GM18909 (cell line): Measurements from ENCODE around the gene TEC.
"Not testable (repeated sequence)": the region's sequence is repeated elsewhere in the genome, so short reads cannot be mapped to it uniquely, and the experiment has no call there.

ENCODE experiments used
- ATAC-seq: cut with Tn5 transposase; IDR thresholded peaks from one replicate; pipeline ENCODE4 v1.9.1; 2021; ENCODE audit warnings: mild to moderate bottlenecking; ENCODE audit not compliant: unreplicated experiment, poor library complexity

TEC gene

DNA sequence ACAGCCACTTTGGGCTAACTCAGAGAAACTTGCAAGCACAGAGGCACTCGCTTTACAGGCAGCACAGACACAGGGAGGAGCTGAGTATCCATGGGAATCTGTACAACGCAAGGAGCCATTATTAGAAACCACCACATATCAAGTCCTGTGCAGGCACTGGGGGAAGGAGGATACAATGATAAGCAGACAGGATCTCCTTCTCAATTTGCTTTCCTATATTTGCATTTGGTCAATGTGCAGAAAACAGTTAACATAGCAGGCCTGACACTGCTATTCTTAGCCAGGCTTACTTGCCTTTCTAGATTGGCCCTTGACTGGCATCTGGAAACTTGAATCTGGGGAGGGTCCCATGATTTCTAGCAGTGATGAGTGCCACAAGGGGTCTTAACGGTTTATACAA is 65.8 kb downstream of the TEC start:
- ATAC-seq: peak; percentile 44

DNA sequence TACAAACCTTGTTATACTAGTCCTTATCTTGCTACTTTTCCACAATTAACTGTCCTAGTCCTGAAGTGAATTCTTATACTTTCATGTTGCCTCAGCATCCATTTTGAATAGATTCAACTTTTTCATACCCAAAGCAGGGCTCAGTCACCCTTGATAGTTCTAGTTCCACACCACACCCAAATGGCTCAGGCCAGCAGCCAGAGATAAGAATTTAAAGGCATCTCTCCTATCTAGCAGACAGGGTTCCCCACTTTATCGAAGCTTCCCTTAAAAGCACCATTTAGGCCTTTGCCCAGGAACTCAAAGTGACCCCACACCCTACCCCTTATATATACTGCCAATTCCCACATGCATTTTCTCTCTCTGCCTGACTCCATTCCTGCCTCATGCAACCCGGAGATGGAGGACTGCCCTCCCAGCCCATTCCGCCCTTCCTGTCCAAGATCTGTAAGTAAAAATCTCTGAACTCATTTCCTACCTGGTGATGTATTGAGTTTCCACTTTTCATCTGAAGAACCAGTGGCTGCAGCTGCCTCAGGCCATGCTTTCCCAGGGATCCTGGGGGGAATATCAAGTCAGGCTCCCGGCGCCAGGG is 71.9 kb downstream of the TEC start:
- ATAC-seq: no peak

DNA sequence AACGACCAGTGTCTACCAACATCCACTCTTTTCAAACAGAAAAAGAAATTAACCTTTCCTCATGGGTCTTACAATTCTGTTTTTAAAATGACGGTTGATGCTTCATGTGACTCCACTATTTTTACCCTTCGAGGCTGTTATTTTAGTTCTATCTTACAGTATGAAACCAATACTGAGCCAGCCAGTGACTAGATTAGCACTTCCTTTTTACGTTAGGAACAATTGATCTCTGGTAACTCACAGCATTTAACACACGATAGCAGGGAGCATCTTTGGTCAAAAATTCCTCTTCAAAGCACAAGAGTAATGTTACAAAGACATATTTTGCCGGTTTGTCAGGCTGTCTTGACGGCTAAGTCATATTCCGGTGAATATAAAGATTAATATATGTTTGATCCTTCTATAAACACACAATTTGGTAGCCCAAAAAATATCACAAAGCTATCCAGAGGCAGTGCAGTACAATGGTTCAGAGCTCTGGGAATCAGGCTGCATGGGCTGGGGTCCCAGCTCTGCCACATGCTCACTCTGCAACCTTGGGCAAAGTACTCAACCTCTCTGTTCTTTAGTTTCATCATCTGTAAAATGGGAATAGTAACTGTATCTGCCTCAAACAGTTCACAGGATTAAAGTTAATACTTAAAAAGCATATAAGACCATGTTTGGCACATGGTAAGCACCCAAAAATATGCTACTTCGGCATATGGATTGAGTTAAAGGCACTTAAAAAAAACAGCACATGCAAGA is 72.7 kb downstream of the TEC start:
- peak; percentile 59 for ATAC-seq

DNA sequence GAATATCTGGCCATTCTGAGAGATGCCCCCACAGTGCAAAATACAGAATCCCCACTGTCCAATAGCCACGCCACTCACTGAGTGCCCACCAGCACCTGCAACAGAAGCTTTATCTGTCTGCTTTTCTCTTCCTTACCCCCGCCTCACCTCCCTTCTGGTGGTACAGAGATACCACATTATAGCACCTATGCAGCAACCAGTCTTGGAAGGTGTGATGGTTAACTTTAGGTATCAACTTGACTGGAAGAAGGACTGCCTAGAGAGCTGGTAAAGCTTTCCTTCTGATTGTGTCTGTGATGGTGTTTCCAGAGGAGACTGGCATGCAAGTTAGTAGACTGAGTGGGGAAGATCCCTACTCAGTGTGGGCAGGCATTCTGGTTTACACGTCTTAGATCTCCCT is 73.8 kb downstream of the TEC start:
- ATAC-seq: no peak

DNA sequence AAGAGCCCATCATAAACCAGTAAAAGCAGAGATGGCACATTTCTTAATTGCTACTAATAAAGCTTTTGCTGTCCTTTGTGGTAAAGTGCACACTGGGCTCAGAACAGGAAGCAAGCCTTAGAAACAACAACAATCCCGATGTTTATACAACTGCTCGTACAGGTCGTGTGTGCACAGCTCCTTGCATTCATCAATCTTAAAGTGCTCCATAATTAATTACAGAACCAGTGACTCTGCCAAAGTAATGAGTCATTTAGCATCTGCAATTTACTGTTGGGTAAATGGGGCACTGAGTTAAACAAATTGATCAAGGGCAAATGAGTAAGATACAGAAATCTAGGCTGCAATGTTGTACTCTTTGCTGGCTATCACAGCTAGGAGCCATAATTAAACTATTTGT is 74.3 kb downstream of the TEC start:
- no peak for ATAC-seq

DNA sequence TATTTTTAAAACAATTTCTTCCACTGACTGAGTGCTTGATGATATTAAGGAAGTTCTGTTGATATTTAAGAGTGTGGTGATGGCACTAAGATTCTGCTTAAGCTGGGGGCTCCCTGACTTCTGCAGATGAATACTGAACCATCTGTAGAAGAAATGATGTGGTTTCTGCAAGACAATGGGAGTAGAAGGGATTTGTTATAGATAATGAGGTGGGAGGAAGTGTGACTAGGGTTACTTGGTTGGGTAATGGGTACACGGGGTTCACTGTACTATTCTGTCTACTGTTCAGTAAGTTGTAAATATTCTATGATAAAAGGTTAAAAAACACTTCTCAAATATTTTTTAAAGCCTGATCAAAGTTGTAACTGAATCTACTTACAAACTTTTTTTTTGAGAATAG is 74.7 kb downstream of the TEC start:
- no peak for ATAC-seq

DNA sequence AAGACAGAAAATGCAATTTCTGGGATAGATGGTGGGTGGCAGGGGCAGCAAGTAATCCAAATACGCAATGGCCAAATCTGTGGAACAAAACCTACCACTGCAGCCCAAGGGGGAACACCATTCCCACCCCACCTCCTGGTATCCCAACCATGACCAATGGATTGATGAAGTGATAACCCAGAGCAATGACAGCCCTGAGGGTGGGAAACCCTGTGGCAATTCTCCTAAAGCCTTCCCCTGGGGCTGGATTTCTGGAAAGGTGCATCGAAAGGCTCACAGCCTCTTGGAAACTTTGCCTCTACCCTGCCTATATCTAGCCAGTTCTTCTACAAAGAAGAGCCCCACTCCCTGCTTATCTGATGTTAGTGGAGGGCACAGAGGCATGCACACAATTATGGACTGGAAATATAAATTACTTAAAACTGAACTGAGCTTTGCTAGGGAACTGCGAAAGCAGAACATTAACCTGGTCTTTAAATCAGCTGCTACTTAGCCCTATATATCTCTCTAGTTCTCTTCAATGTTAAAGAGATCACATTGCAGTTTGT is 75.6 kb downstream of the TEC start:
- no peak for ATAC-seq

DNA sequence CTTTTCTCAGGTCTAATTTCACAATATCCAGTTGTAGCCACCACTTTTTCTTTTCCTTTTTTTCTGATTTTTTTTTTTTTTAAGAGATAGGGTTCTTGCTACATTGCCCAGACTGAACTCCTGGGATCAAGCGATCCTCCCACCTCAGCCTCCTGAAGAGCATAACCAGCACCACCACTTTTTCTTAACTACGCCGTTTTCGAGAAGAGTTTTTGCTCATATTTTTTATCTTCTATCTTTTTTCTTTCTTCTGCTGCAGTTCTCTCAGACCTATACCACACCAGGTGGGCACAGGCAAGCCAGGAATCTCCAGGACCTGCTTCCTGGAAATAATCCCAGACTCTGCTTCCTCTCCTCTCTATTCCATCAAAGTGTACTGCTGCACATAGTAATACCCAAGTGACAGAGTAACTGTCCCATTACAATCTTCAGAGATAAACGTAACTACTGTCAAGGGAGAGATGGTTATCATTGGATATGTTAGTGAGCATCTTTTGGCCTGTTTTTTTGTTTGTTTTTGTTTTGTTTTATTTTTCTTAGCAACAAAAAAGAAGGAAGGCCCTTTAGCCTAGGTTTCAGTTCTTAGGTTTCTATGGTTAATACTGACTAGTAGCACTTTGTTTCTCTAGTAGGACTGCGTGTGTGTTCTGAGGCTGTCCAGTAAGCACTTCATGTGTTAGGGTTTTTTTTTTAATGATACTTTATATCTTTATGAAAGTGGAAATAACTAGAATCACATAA is 76.4 kb downstream of the TEC start:
- ATAC-seq: no peak

DNA sequence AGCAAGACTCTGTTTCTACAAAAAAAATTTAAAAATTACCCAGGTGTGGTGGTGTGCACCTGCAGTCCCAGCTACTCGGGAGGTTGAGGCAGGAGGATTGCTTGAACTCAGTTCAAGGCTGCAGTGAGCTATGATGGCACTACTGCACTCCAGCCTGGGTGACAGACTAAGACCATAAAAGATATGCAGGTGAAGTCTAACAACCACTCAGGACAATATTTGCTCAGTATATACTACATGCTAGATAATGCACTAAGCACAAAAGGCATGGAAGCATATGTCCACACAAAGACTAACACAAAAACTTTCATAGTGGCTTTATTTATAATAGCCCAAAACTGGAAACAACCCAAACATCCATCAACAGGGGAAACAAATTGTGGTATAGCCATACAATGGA is 77.9 kb downstream of the TEC start:
- no peak for ATAC-seq

DNA sequence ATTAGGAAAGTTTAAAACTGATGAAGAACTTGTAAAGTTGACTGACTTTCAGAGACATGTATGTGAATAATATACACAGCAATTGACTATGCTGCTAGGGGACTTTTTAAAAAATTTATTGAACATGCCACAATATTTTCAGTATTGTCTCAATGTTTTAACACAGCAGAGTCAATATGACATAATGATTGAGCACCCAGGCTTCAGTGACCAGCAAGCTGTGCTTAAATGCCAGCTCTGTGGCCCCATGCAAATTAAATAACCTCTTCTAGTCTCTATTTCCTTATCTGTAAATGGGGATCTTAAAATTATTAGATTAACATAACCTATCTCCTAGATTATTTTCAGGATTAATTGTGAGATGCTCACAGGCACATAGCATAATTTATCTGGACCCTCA is 78.8 kb downstream of the TEC start:
- ATAC-seq: peak; percentile 48

DNA sequence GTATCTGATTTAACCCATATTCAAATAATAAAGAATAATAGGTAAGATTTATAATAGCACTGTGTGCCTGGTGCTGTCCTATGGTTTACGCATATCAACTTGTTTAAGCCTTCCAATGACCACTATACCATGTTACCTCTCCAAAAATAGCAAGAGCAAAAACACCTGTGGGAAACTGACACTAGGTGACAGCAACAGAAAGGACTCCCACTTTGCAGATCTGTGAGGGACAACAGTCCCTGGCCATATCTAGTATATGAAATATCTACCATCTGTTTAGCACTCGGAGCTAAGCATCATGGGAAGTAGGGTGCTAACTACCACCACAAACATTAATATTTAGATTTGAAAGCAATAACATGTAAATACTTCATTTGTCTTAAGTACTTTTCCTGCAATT is 79.9 kb downstream of the TEC start:
- no peak for ATAC-seq

DNA sequence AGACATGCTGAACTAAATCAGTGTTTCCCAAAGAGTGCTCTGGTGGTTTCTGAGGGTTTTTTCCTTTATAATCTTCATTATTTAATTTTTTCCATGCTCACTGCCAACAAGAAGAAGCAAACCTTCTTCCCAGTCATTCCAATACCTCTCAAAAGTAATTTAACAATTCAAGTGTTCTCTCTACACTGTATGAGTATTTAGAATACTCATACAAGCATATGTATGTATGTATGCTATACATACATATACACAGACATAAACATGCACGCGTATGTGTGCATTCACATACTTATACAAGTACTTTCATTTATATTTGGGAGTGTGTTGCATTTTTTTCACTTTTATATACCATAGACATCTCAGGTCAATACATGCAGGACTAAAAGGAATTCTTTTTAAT is 81.2 kb downstream of the TEC start:
- ATAC-seq: no peak

DNA sequence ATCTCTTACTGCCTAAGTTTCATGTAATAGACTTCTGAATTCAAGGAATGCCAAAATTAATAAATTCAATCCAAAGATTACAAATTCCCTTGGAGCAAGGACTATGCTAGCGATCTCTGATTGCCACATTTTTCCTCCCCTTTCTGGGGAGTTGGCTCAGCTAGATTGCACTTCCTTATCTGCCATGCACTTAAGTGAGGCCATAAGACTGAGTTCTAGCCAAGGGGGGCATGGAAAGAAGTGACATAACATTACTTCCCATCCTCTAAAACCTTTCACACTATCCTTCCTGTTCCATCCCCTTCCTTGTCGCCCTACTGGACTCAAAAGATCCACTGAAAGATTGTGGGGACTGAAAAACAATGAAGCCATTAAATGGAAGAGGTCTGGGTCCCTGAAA is 81.8 kb downstream of the TEC start:
- no peak for ATAC-seq

DNA sequence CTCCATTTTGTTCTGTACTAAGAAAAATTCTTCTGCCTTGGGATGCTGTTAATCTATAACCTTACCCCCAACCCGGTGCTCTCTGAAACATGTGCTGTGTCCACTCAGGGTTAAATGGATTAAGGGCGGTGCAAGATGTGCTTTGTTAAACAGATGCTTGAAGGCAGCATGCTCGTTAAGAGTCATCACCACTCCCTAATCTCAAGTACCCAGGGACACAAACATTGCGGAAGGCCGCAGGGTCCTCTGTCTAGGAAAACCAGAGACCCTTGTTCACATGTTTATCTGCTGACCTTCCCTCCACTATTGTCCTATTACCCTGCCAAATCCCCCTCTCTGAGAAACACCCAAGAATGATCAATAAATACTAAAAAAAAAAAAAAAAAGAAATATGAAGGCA is 82.6 kb downstream of the TEC start:
- ATAC-seq: not testable (repeated sequence)

DNA sequence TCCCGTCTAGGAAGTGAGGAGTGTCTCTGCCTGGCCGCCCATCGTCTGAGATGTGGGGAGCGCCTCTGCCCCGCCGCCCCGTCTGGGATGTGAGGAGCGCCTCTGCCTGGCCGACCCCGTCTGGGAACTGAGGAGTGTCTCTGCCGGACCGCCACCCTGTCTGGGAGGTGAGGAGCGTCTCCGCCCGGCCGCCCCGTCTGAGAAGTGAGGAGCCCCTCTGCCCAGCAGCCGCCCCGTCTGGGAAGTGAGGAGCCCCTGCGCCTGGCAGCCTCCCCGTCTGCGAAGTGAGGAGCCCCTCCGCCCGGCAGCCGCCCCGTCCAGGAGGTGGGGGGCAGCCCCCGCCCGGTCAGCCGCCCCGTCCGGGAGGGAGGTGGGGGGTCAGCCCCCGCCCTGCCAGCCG is 83.2 kb downstream of the TEC start:
- ATAC-seq: not testable (repeated sequence)

DNA sequence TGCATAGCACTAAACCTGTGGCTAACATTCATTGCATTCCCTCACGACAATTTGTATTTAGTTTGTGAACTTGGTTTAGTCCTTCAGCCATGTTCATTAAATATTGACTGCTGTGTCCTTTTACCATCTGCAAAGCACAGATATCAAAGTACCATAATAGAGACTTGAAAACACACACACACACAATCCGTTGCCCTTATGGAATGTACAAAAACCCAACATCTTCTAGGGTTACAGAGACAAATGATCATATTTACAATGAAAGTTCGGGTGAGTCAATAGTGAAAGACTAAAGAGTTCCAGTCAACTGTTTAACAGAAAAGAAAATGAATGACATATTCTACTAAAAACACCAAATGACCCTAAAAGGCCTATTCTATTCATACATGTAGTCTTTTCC is 84.8 kb downstream of the TEC start:
- no peak for ATAC-seq

DNA sequence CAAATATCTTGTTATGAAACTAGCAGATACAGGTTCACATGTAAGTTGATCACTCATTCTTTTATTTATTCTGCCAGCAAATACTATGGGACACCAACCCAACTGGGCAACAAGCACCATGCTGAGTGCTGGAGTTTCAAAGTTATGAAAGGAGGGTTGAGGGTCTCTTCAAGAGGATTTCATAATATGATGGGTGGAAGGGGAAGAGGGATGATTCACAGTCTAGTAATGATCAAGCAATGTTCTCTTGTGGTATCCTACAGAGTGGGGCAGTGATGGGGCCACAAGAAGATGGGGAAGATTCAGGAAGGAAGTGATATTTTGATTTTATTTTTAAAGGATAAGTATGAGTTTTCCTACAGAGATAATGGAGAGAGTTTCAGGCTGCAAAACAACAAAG is 89.4 kb downstream of the TEC start:
- no peak for ATAC-seq

DNA sequence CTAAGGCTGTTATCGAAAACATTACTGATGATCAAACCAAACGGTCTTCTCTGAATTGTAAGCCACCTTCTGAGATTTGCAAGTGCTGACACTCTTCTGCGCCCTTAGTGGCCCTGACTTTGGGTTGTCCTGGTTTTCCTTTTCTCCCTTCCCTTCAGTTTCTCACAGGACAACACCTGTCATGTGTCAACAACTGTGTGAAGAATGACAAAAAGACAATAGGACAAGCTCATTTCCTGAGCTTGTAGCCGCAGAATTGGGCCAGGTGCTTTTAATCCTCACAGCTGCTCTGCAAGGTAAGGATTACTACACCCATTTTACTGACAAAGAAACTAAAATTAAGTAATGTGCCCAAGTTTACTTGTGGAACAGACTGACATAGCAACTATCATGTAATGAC is 90.7 kb downstream of the TEC start:
- no peak for ATAC-seq

DNA sequence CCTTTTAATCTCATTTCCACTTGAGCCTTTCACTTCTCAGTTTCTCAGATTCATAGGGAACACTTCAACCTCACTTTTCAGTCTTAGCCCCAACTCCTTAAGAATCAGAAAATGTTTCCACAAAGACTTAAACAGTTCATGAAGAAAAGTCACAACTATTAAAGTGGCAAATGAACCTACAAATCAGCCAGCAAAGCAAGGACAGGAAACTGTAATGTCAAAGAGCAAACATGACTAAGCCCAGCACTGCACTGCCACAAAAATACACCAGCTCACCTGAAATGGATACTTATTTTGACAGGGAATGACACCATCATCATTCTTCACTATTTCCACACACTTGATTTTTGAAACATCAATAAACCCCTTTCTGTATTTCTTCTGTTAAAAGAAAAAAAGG is 93.8 kb downstream of the TEC start:
- no peak for ATAC-seq

DNA sequence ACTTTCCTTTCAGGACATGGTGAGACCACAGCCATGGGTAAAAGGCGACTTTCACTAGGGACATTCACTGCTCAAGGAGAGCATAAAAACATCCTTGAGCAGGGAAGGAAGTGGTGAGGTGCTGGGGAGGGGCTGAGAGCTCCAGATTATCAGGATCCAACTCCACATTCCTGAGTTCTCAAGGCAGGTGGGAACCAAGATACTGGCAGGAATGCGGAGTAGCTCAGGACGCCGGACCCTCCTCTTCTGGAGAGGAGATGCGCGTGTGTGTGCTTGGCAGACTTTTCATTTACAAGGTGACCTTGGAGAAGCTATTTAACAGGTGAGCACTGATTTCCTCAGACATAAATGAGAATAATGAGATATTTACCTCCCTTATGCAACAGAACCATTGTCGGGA is 94.3 kb downstream of the TEC start:
- ATAC-seq: no peak
